ENCODE results near the gene ADRA2C. TPM values are rescaled to one million over a fixed set of nuclear protein-coding genes. Genes with fewer than 3 reads are reported as not detected.

The ADRA2C gene
- total RNA-seq, 2 experiments from 2014 or later: not detected

- Histone ChIP-seq H3K4me3 (ENCODE audit: low read length) (no peak overlapping the region), H3K27ac (ENCODE audit: low read depth in 1 of 2, low read length in 2 of 2) (no peak overlapping the region), H3K27me3 (ENCODE audit: control insufficient read depth in 1 of 2, insufficient read depth in 2 of 2, low read length in 2 of 2) (peaks cover 40 to 43% of the 10 kb centered on the region in 2 experiments), H3K36me3 (ENCODE audit: insufficient read depth, low read length) (no peaks in the 10 kb centered on the region), H3K4me1 (ENCODE audit: insufficient read depth, low read length) (no peaks in the 10 kb centered on the region), H3K9me3 (ENCODE audit: control insufficient read depth in 1 of 2, insufficient read depth in 1 of 2, low read length in 2 of 2) (peaks cover 0 to 37% of the 10 kb centered on the region in 2 experiments)
- no peak for TF ChIP-seq CTCF (IDR thresholded peaks at IDR 0.05)
- Mint-ChIP-seq H3K27me3 (peaks cover 50% of the 10 kb centered on the region), H3K36me3 (ENCODE audit: low read depth) (no peaks in the 10 kb centered on the region), H3K27ac (no peak overlapping the region), H3K9me3 (no peaks in the 10 kb centered on the region), H3K4me1 (ENCODE audit: low read depth) (peaks cover 5% of the 10 kb centered on the region), H3K4me3 (no peak overlapping the region)
- CTCF ChIA-PET: no interaction called here
- ATAC-seq (ENCODE audit: poor library complexity): no peak
- POLR2A ChIA-PET: no interaction called here
- no peak for DNase-seq
- intact Hi-C loops (cut with DNase I, micrococcal nuclease): no loop called here
These were observed 45.7 kb upstream of the ADRA2C start for GRCh38 chr4:3720466-3720865.

- no peaks in the 10 kb centered on the region for H3K36me3 Mint-ChIP-seq (ENCODE audit: low read depth)
- Histone ChIP-seq H3K9me3 (ENCODE audit: control insufficient read depth in 1 of 2, insufficient read depth in 1 of 2, low read length in 2 of 2) (peaks cover 0 to 36% of the 10 kb centered on the region in 2 experiments), H3K27ac (ENCODE audit: low read depth in 1 of 2, low read length in 2 of 2) (no peak overlapping the region), H3K36me3 (ENCODE audit: insufficient read depth, low read length) (no peaks in the 10 kb centered on the region), H3K4me3 (ENCODE audit: low read length) (no peak overlapping the region), H3K4me1 (ENCODE audit: insufficient read depth, low read length) (no peaks in the 10 kb centered on the region), H3K27me3 (ENCODE audit: control insufficient read depth in 1 of 2, insufficient read depth in 2 of 2, low read length in 2 of 2) (peaks cover 42 to 43% of the 10 kb centered on the region in 2 experiments)
- intact Hi-C loops (cut with DNase I, micrococcal nuclease): no loop called here
- H3K27ac Mint-ChIP-seq: no peak overlapping the region
- TF ChIP-seq CTCF (IDR thresholded peaks at IDR 0.05): no peak
- peaks cover 5% of the 10 kb centered on the region for H3K4me1 Mint-ChIP-seq (ENCODE audit: low read depth)
- ChIA-PET CTCF (no interaction called here), POLR2A (no interaction called here)
- H3K4me3 Mint-ChIP-seq: no peak overlapping the region
- no peak for ATAC-seq (ENCODE audit: poor library complexity)
- no peaks in the 10 kb centered on the region for H3K9me3 Mint-ChIP-seq
- H3K27me3 Mint-ChIP-seq: peaks cover 46% of the 10 kb centered on the region
- no peak for DNase-seq
These were observed 45.0 kb upstream of the ADRA2C start for GRCh38 chr4:3721186-3721585.

GRCh38 chr4:3721627-3722026, 44.6 kb upstream of the ADRA2C start:
- peaks cover 0 to 37% of the 10 kb centered on the region in 2 experiments for H3K9me3 ChIP-seq (ENCODE audit: control insufficient read depth in 1 of 2, insufficient read depth in 1 of 2, low read length in 2 of 2)
- TF ChIP-seq CTCF (IDR thresholded peaks at IDR 0.05): no peak
- H3K36me3 Mint-ChIP-seq (ENCODE audit: low read depth): no peaks in the 10 kb centered on the region
- no peak overlapping the region for H3K4me3 Mint-ChIP-seq
- ChIA-PET CTCF (no interaction called here), POLR2A (no interaction called here)
- no peak for ATAC-seq (ENCODE audit: poor library complexity)
- no peak overlapping the region for H3K4me3 ChIP-seq (ENCODE audit: low read length)
- no peak overlapping the region for H3K27ac ChIP-seq (ENCODE audit: low read depth in 1 of 2, low read length in 2 of 2)
- peaks cover 42 to 43% of the 10 kb centered on the region in 2 experiments for H3K27me3 ChIP-seq (ENCODE audit: control insufficient read depth in 1 of 2, insufficient read depth in 2 of 2, low read length in 2 of 2)
- no peak for DNase-seq
- no peaks in the 10 kb centered on the region for H3K4me1 ChIP-seq (ENCODE audit: insufficient read depth, low read length)
- intact Hi-C loops (cut with DNase I, micrococcal nuclease): no loop called here
- no peaks in the 10 kb centered on the region for H3K9me3 Mint-ChIP-seq
- peaks cover 5% of the 10 kb centered on the region for H3K4me1 Mint-ChIP-seq (ENCODE audit: low read depth)
- peaks cover 46% of the 10 kb centered on the region for H3K27me3 Mint-ChIP-seq
- H3K27ac Mint-ChIP-seq: no peak overlapping the region
- H3K36me3 ChIP-seq (ENCODE audit: insufficient read depth, low read length): no peaks in the 10 kb centered on the region
